GM19193 (cell line): ENCODE data around the gene MYT1.

Experiments
- POLR2A ChIP-seq: IDR thresholded peaks from 4 replicates; pipeline ENCODE4 v1.6.1; 2011; ENCODE audit not compliant: insufficient read depth, insufficient read length; ENCODE audit errors: extremely low read depth

The MYT1 gene

GRCh38 chr20:64207641-64208590 lies 43.7 kb downstream of the MYT1 start:
- no peak for TF ChIP-seq POLR2A

- no peak for TF ChIP-seq POLR2A
Measured at GRCh38 chr20:64209148-64209547, 44.9 kb downstream of the MYT1 start.

GRCh38 chr20:64210656-64211369 lies 46.6 kb downstream of the MYT1 start:
- TF ChIP-seq POLR2A: no peak

GRCh38 chr20:64211874-64212658 lies 47.8 kb downstream of the MYT1 start:
- no peak for TF ChIP-seq POLR2A

GRCh38 chr20:64212755-64213154 lies 48.5 kb downstream of the MYT1 start:
- no peak for TF ChIP-seq POLR2A

- TF ChIP-seq POLR2A: no peak
Measured at GRCh38 chr20:64214113-64214512, 49.9 kb downstream of the MYT1 start.

GRCh38 chr20:64214952-64215351 lies 50.7 kb downstream of the MYT1 start:
- no peak for TF ChIP-seq POLR2A

GRCh38 chr20:64216036-64216435 lies 51.8 kb downstream of the MYT1 start:
- no peak for TF ChIP-seq POLR2A

GRCh38 chr20:64216910-64217309 lies 52.7 kb downstream of the MYT1 start:
- TF ChIP-seq POLR2A: no peak

- TF ChIP-seq POLR2A: no peak
Measured at GRCh38 chr20:64217539-64218221, 53.4 kb downstream of the MYT1 start.

GRCh38 chr20:64219202-64219601 lies 55.0 kb downstream of the MYT1 start:
- no peak for TF ChIP-seq POLR2A

GRCh38 chr20:64219730-64220129 lies 55.5 kb downstream of the MYT1 start:
- TF ChIP-seq POLR2A: no peak

GRCh38 chr20:64220420-64220819 lies 56.2 kb downstream of the MYT1 start:
- no peak for TF ChIP-seq POLR2A

GRCh38 chr20:64220891-64221527 lies 56.8 kb downstream of the MYT1 start:
- TF ChIP-seq POLR2A: no peak

- TF ChIP-seq POLR2A: no peak
Measured at GRCh38 chr20:64222291-64222735, 58.1 kb downstream of the MYT1 start.
